IPS DF 4.7 (cell line): ENCODE results near the gene TTC13.

ENCODE experiments used
- DNase-seq: peaks from one replicate; pipeline ENCODE4 v3.0.0-alpha.2; 2013; ENCODE audit warnings: low spot score; ENCODE audit errors: extremely low read depth

Gene TTC13

GRCh38 chr1:230909974-230910754 lies 68.5 kb downstream of the TTC13 start:
- DNase-seq: no peak

- no peak for DNase-seq
Observed at GRCh38 chr1:230907472-230908205, 71.0 kb downstream of the TTC13 start.

GRCh38 chr1:230906226-230906625 lies 72.4 kb downstream of the TTC13 start:
- DNase-seq: no peak

GRCh38 chr1:230905733-230906132 lies 72.9 kb downstream of the TTC13 start:
- DNase-seq: no peak

- DNase-seq: no peak
Observed at GRCh38 chr1:230902349-230902923, 76.2 kb downstream of the TTC13 start.

GRCh38 chr1:230901671-230902070 lies 77.0 kb downstream of the TTC13 start:
- DNase-seq: no peak

- DNase-seq: no peak
Observed at GRCh38 chr1:230900984-230901383, 77.7 kb downstream of the TTC13 start.

GRCh38 chr1:230899841-230900251 lies 78.8 kb downstream of the TTC13 start:
- no peak for DNase-seq

GRCh38 chr1:230898748-230899147 lies 79.9 kb downstream of the TTC13 start:
- DNase-seq: no peak

GRCh38 chr1:230898144-230898543 lies 80.5 kb downstream of the TTC13 start:
- no peak for DNase-seq

- DNase-seq: no peak
Observed at GRCh38 chr1:230896779-230897178, 81.9 kb downstream of the TTC13 start.

- DNase-seq: no peak
Observed at GRCh38 chr1:230895452-230895851, 83.2 kb downstream of the TTC13 start.

GRCh38 chr1:230894664-230895063 lies 84.0 kb downstream of the TTC13 start:
- no peak for DNase-seq

GRCh38 chr1:230894032-230894431 lies 84.6 kb downstream of the TTC13 start:
- no peak for DNase-seq

GRCh38 chr1:230892018-230892491 lies 86.6 kb downstream of the TTC13 start:
- no peak for DNase-seq

GRCh38 chr1:230891413-230891812 lies 87.2 kb downstream of the TTC13 start:
- no peak for DNase-seq

GRCh38 chr1:230884646-230885045 lies 94.0 kb downstream of the TTC13 start:
- no peak for DNase-seq

- no peak for DNase-seq
Observed at GRCh38 chr1:230883967-230884366, 94.7 kb downstream of the TTC13 start.

- no peak for DNase-seq
Observed at GRCh38 chr1:230879778-230880177, 98.9 kb downstream of the TTC13 start.

- no peak for DNase-seq
Observed at GRCh38 chr1:230878591-230878990, 100.1 kb downstream of the TTC13 start.

- no peak for DNase-seq
Observed at GRCh38 chr1:230877924-230878590, 100.6 kb downstream of the TTC13 start.
